Hepatocyte (in vitro differentiated cells): ENCODE results near the gene MAP3K20. TPM values are rescaled to one million over a fixed set of nuclear protein-coding genes. Genes with fewer than 3 reads are reported as not detected.

ENCODE experiments used
- DNase-seq: peaks from one replicate; pipeline ENCODE4 v3.0.0-alpha.2; 2016; ENCODE audit warnings: low spot score
- H2AFZ ChIP-seq: fragments of 200-600 bp; sonication (generic); 2 replicates; pipeline ENCODE4 v1.6.0; 2016; ENCODE audit warnings: antibody characterized with exemption, mild to moderate bottlenecking
- H3K27ac ChIP-seq: fragments of 200-600 bp; sonication (generic); 2 replicates; pipeline ENCODE4 v1.5.1; 2016; ENCODE audit warnings: mild to moderate bottlenecking
- H3K27me3 ChIP-seq: fragments of 200-600 bp; sonication (generic); 2 replicates; pipeline ENCODE4 v1.6.1; 2016
- H3K36me3 ChIP-seq: fragments of 200-600 bp; sonication (generic); replicated peaks from 2 replicates; pipeline ENCODE4 v1.5.1; 2016; ENCODE audit warnings: low read depth; ENCODE audit not compliant: insufficient read depth
- H3K4me1 ChIP-seq: fragments of 200-600 bp; sonication (generic); 2 replicates; pipeline ENCODE4 v1.5.1; 2016; ENCODE audit warnings: mild to moderate bottlenecking, moderate library complexity; ENCODE audit not compliant: insufficient read depth
- H3K4me2 ChIP-seq: fragments of 200-600 bp; sonication (generic); 2 replicates; pipeline ENCODE4 v1.6.0; 2016
- H3K4me3 ChIP-seq: fragments of 200-600 bp; sonication (generic); 2 replicates; pipeline ENCODE4 v1.5.1; 2016; ENCODE audit warnings: mild to moderate bottlenecking
- H3K79me2 ChIP-seq: fragments of 200-600 bp; sonication (generic); 2 replicates; pipeline ENCODE4 v1.6.0; 2017; ENCODE audit warnings: mild to moderate bottlenecking
- H3K9me2 ChIP-seq: fragments of 200-600 bp; sonication (generic); replicated peaks from 2 replicates; pipeline ENCODE4 v1.6.0; 2017; ENCODE audit warnings: mild to moderate bottlenecking; ENCODE audit not compliant: insufficient read depth
- H3K9me3 ChIP-seq: fragments of 200-600 bp; sonication (generic); 2 replicates; pipeline ENCODE4 v1.5.1; 2016; ENCODE audit warnings: low read depth, mild to moderate bottlenecking
- H4K20me1 ChIP-seq: fragments of 200-600 bp; sonication (generic); 2 replicates; pipeline ENCODE4 v1.6.0; 2016; ENCODE audit warnings: mild to moderate bottlenecking; ENCODE audit not compliant: insufficient read depth, poor library complexity, severe bottlenecking
- EZH2 ChIP-seq: fragments of 200-600 bp; sonication (generic); IDR thresholded peaks from 2 replicates; pipeline ENCODE4 v1.6.1; 2016; ENCODE audit warnings: antibody characterized with exemption, mild to moderate bottlenecking, borderline replicate concordance
- EZH2phosphoT487 ChIP-seq: fragments of 200-600 bp; sonication (generic); IDR thresholded peaks from one replicate; pipeline ENCODE4 v1.6.1; 2018; ENCODE audit warnings: antibody characterized with exemption, mild to moderate bottlenecking, low read depth, moderate library complexity; ENCODE audit not compliant: unreplicated experiment, severe bottlenecking
- WGBS: methylation state at CpG from one replicate; pipeline ENCODE4 v1.1.6; 2016; ENCODE audit warnings: low lambda C conversion rate; ENCODE audit errors: missing lambda C conversion rate; 5-methylcytosine and 5-hydroxymethylcytosine counted together
- polyA plus RNA-seq: library from polyadenylated mRNA; unstranded; fragments of >200 nt; fragmentation: Nextera tagmentation; extraction: Ambion mirVana; gene quantifications from 2 replicates; pipeline ENCODE4 v1.2.1, GENCODE V29; 2016
- total RNA-seq: library from RNA; depleted of rRNA; stranded (reverse); fragments of >200 nt; gene quantifications from 2 replicates; pipeline ENCODE4 v1.2.3, GENCODE V29; 2014
- TF ChIP-seq, protein P1 (sequence below): fragments of 200-600 bp; sonication (generic); IDR thresholded peaks from 2 replicates; pipeline ENCODE4 v1.5.1; 2016; ENCODE audit warnings: antibody characterized with exemption, mild to moderate bottlenecking; ENCODE audit not compliant: poor library complexity

The MAP3K20 gene
- total and polyA plus RNA-seq, 2 experiments from 2014 or later, result 16.5 to 23.3 TPM

DNA sequence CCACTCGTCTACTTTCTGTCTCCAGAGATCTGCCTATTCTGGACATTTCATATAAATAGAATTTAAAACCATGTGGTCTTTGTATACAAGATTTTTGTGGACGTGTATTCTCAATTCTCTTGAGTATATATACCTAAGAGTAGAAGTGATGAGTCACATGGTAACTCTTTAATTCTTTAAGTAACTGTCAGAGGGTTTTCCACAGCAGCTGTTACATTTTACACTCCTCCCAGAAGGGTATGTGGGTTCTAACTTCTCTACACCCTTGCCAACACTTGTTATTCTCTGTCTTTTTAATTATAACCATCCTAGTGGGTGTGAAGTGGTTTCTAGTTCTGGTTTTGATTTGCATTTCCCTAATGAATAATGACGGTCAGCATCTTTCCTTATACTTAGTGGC is 70.9 kb downstream of the MAP3K20 start:
- peaks cover 7% of the 10 kb centered on the region for H3K9me3 ChIP-seq
- no peaks in the 10 kb centered on the region for H3K9me2 ChIP-seq
- H2AFZ ChIP-seq, result no peak overlapping the region
- TF ChIP-seq, protein P1, sequence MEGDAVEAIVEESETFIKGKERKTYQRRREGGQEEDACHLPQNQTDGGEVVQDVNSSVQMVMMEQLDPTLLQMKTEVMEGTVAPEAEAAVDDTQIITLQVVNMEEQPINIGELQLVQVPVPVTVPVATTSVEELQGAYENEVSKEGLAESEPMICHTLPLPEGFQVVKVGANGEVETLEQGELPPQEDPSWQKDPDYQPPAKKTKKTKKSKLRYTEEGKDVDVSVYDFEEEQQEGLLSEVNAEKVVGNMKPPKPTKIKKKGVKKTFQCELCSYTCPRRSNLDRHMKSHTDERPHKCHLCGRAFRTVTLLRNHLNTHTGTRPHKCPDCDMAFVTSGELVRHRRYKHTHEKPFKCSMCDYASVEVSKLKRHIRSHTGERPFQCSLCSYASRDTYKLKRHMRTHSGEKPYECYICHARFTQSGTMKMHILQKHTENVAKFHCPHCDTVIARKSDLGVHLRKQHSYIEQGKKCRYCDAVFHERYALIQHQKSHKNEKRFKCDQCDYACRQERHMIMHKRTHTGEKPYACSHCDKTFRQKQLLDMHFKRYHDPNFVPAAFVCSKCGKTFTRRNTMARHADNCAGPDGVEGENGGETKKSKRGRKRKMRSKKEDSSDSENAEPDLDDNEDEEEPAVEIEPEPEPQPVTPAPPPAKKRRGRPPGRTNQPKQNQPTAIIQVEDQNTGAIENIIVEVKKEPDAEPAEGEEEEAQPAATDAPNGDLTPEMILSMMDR, result no peak
- no peak for TF ChIP-seq EZH2phosphoT487
- no peak for TF ChIP-seq EZH2
- no peak overlapping the region for H3K4me2 ChIP-seq
- H3K36me3 ChIP-seq, result no peaks in the 10 kb centered on the region
- no peak for DNase-seq
- 81% methylated on average over 3 of the region's 3 CpGs for WGBS
- H3K27me3 ChIP-seq, result no peaks in the 10 kb centered on the region
- no peaks in the 10 kb centered on the region for H4K20me1 ChIP-seq
- no peaks in the 10 kb centered on the region for H3K4me1 ChIP-seq
- H3K27ac ChIP-seq, result no peak overlapping the region
- H3K4me3 ChIP-seq, result no peak overlapping the region
- H3K79me2 ChIP-seq, result peaks cover 11% of the 10 kb centered on the region

DNA sequence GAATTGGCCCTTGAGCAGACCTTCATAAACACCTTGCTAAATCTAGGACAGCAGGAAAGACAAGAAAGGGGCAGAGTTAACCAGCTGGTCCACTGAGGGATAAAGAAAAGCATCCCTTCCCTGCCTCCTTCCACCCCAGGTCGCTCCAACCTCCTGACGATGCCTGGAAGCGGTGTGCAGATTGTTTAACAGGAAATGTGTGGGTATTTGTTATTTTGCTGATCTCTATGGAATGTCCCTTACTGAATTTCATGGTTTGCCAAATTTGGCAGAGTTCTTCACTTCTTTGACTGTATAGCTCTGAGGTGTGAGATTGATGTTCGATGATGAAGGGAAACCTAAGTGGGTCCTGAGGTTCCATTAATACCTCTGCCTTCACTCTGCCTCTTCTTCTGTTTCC is 72.9 kb downstream of the MAP3K20 start:
- no peak overlapping the region for H3K4me2 ChIP-seq
- no peak overlapping the region for H3K4me3 ChIP-seq
- no peak overlapping the region for H3K27ac ChIP-seq
- no peaks in the 10 kb centered on the region for H3K27me3 ChIP-seq
- TF ChIP-seq EZH2phosphoT487 (no peak), EZH2 (no peak)
- TF ChIP-seq, protein P1, result no peak
- H3K79me2 ChIP-seq, result peaks cover 16% of the 10 kb centered on the region
- H3K36me3 ChIP-seq, result no peaks in the 10 kb centered on the region
- WGBS, result 92% methylated on average over 4 of the region's 4 CpGs
- H3K9me3 ChIP-seq, result no peaks in the 10 kb centered on the region
- no peaks in the 10 kb centered on the region for H3K4me1 ChIP-seq
- no peaks in the 10 kb centered on the region for H4K20me1 ChIP-seq
- no peak for DNase-seq
- H3K9me2 ChIP-seq, result no peaks in the 10 kb centered on the region
- no peak overlapping the region for H2AFZ ChIP-seq

DNA sequence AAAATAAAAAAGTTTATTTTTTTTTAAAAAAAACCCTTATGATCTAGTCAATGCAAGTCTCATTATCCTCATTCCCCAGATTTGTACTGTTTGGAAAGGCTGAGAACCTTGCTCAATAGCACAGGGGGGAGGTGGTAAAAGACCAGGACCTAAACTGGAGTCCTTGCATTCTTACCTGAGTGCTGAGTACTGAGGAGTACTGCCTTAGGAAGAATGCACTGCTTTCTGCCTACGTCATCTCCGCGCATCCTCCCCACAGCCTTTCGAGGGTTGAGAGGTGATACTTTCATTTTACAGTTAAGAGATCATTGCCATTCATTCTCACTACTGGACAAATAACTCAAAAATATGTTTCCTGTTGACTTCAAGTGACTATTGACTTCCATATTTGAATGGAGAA is 73.8 kb downstream of the MAP3K20 start:
- over 99% methylated on average over 4 of the region's 4 CpGs for WGBS

More for the DNA sequence above, 73.8 kb downstream of the MAP3K20 start:
- no peak overlapping the region for H3K27ac ChIP-seq
- no peaks in the 10 kb centered on the region for H3K36me3 ChIP-seq
- no peak for DNase-seq
- no peaks in the 10 kb centered on the region for H3K9me3 ChIP-seq
- no peak overlapping the region for H3K4me2 ChIP-seq
- peaks cover 18% of the 10 kb centered on the region for H3K79me2 ChIP-seq
- no peaks in the 10 kb centered on the region for H3K9me2 ChIP-seq
- H3K4me3 ChIP-seq, result no peak overlapping the region
- no peak overlapping the region for H2AFZ ChIP-seq
- no peaks in the 10 kb centered on the region for H3K27me3 ChIP-seq
- H3K4me1 ChIP-seq, result no peaks in the 10 kb centered on the region
- H4K20me1 ChIP-seq, result no peaks in the 10 kb centered on the region
- TF ChIP-seq EZH2, result no peak
- TF ChIP-seq, protein P1, result no peak
- TF ChIP-seq EZH2phosphoT487, result no peak
